H1 (cell line): ENCODE results near the gene CHTF18. TPM values are rescaled to one million over a fixed set of nuclear protein-coding genes. Genes with fewer than 3 reads are reported as not detected.

ENCODE experiments used
- CTCF ChIA-PET: fragments of 300-600 bp; sonication (Branson Sonifier 250); formaldehyde crosslinking; loops from one replicate; lab custom pipeline; 2021; ENCODE audit not compliant: partially characterized antibody; lab: Charles Lee
- POLR2A ChIA-PET: fragments of 300-600 bp; sonication (Branson Sonifier 250); formaldehyde crosslinking; loops from one replicate; lab custom pipeline; 2021; ENCODE audit warnings: inconsistent platforms; ENCODE audit not compliant: partially characterized antibody; lab: Charles Lee
- DNase-seq, 2 experiments: peaks; one replicate each; pipeline versions ENCODE4 v3.0.0 to v3.0.0-alpha.2; 2010 to 2022; ENCODE audit warnings: low spot score in 2 of 2, low read depth in 1 of 2, mixed read lengths in 1 of 2
- FAIRE-seq: peaks from 2 replicates; lab custom pipeline; 2011; peaks lifted over from hg19 to GRCh38; lab: Jason Lieb, UNC
- H2AFZ ChIP-seq: 2 replicates; pipeline ENCODE4 v1.8.1; 2012; ENCODE audit warnings: low read length, inconsistent platforms
- H2AK5ac ChIP-seq: 2 replicates; pipeline ENCODE4 v1.6.1; 2013; ENCODE audit warnings: low read depth, low read length
- H2BK120ac ChIP-seq: replicated peaks from 2 replicates; pipeline ENCODE3; 2013; ENCODE audit warnings: low read depth, low read length, inconsistent platforms
- H2BK12ac ChIP-seq: 2 replicates; pipeline ENCODE4 v1.6.1; 2013; ENCODE audit warnings: low read depth, low read length
- H2BK15ac ChIP-seq: 2 replicates; pipeline ENCODE4 v1.6.1; 2013; ENCODE audit warnings: low read length
- H2BK20ac ChIP-seq: 2 replicates; pipeline ENCODE4 v1.6.1; 2013; ENCODE audit warnings: low read length
- H2BK5ac ChIP-seq: 2 replicates; pipeline ENCODE4 v1.6.1; 2013; ENCODE audit warnings: low read depth, low read length
- H3K14ac ChIP-seq: 2 replicates; pipeline ENCODE4 v1.6.1; 2013; ENCODE audit warnings: inconsistent platforms; ENCODE audit not compliant: insufficient read length
- H3K18ac ChIP-seq: 2 replicates; pipeline ENCODE4 v1.6.1; 2013; ENCODE audit warnings: low read length; ENCODE audit errors: extremely low read depth
- H3K23ac ChIP-seq: 2 replicates; pipeline ENCODE4 v1.6.1; 2013; ENCODE audit warnings: inconsistent platforms; ENCODE audit not compliant: insufficient read length
- H3K23me2 ChIP-seq: 2 replicates; pipeline ENCODE4 v1.6.1; 2013; ENCODE audit warnings: low read depth, low read length
- H3K27ac ChIP-seq: 2 replicates; pipeline ENCODE4 v1.6.1; 2011; ENCODE audit warnings: low read depth, low read length, inconsistent platforms
- H3K27me3 ChIP-seq, 4 experiments: replicated peaks in 1 of 4; 1 replicate in 1 of 4; 2 replicates in 3 of 4; pipeline versions ENCODE4 v1.6.1 to v1.8.1; 2011 to 2013; ENCODE audit warnings: low read length in 3 of 4, mild to moderate bottlenecking in 3 of 4, inconsistent platforms in 2 of 4, mixed read lengths in 2 of 4, moderate library complexity in 1 of 4; ENCODE audit not compliant: control insufficient read depth in 3 of 4, insufficient read depth in 3 of 4; ENCODE audit errors: extremely low read depth in 1 of 4
- H3K36me3 ChIP-seq, 4 experiments: 2 replicates each; pipeline versions ENCODE4 v1.6.1 to v1.8.1; 2011 to 2013; ENCODE audit warnings: mild to moderate bottlenecking in 4 of 4, low read length in 3 of 4, moderate library complexity in 2 of 4, control low read depth in 1 of 4, inconsistent platforms in 1 of 4; ENCODE audit not compliant: insufficient read depth in 4 of 4, control insufficient read depth in 2 of 4
- H3K4ac ChIP-seq: replicated peaks from 2 replicates; pipeline ENCODE3; 2013; ENCODE audit warnings: low read length, low read depth, mixed read lengths, inconsistent platforms; ENCODE audit not compliant: insufficient read length
- H3K4me1 ChIP-seq, 4 experiments: replicated peaks in 1 of 4; 1 replicate in 1 of 4; 2 replicates in 3 of 4; pipeline versions ENCODE4 v1.6.1 to v1.8.1; 2011 to 2013; ENCODE audit warnings: low read length in 3 of 4, inconsistent platforms in 2 of 4, mixed read lengths in 1 of 4; ENCODE audit not compliant: insufficient read depth in 4 of 4, control insufficient read depth in 3 of 4
- H3K4me2 ChIP-seq, 2 experiments: 2 replicates each; pipeline versions ENCODE4 v1.6.1 to v1.8.1; 2011 to 2013; ENCODE audit warnings: low read depth in 2 of 2, low read length in 2 of 2, control low read depth in 1 of 2, inconsistent platforms in 1 of 2, mild to moderate bottlenecking in 1 of 2; ENCODE audit not compliant: insufficient read depth in 1 of 2
- H3K4me3 ChIP-seq, 4 experiments: fragments of 200-600, 300-600 bp in 1 of 4; sonication (generic), shearing (Covaris generic), sonication (Bioruptor Twin) in 1 of 4; 2 replicates each; pipeline versions ENCODE4 v1.5.1 to v1.8.1; 2011 to 2016; ENCODE audit warnings: low read length in 4 of 4, low read depth in 3 of 4, control low read depth in 2 of 4, inconsistent platforms in 2 of 4, mild to moderate bottlenecking in 2 of 4, mixed read lengths in 1 of 4, moderate library complexity in 1 of 4; ENCODE audit not compliant: insufficient read depth in 2 of 4; ENCODE audit errors: extremely low read depth in 1 of 4
- H3K56ac ChIP-seq: replicated peaks from 2 replicates; pipeline ENCODE3; 2013; ENCODE audit warnings: low read depth, mild to moderate bottlenecking, mixed read lengths, low read length, inconsistent platforms; ENCODE audit not compliant: insufficient read length
- H3K79me1 ChIP-seq: 2 replicates; pipeline ENCODE4 v1.6.1; 2013; ENCODE audit warnings: low read depth, low read length, control low read depth
- H3K79me2 ChIP-seq, 2 experiments: 2 replicates each; pipeline versions ENCODE4 v1.6.1 to v1.8.1; 2012 to 2013; ENCODE audit warnings: low read length in 2 of 2, mild to moderate bottlenecking in 2 of 2, inconsistent platforms in 1 of 2; ENCODE audit not compliant: insufficient read depth in 2 of 2, control insufficient read depth in 1 of 2
- H3K9ac ChIP-seq, 4 experiments: replicated peaks in 1 of 4; 1 replicate in 1 of 4; 2 replicates in 3 of 4; pipeline versions ENCODE4 v1.6.1 to v1.8.1; 2011 to 2013; ENCODE audit warnings: low read depth in 3 of 4, low read length in 3 of 4, control low read depth in 2 of 4, mild to moderate bottlenecking in 2 of 4, moderate library complexity in 2 of 4, inconsistent platforms in 1 of 4; ENCODE audit errors: extremely low read depth in 1 of 4
- H3K9me3 ChIP-seq, 2 experiments: 2 replicates each; pipeline versions ENCODE4 v1.6.1 to v1.8.1; 2012 to 2013; ENCODE audit warnings: mild to moderate bottlenecking in 2 of 2, moderate library complexity in 2 of 2, control low read depth in 1 of 2, inconsistent platforms in 1 of 2, low read depth in 1 of 2, low read length in 1 of 2, mixed read lengths in 1 of 2; ENCODE audit not compliant: insufficient read depth in 2 of 2
- H4K20me1 ChIP-seq, 2 experiments: replicated peaks in 1 of 2; 2 replicates each; pipeline versions ENCODE3 to v1.8.1; 2011 to 2013; ENCODE audit warnings: inconsistent platforms in 2 of 2, low read length in 2 of 2, mild to moderate bottlenecking in 1 of 2; ENCODE audit not compliant: insufficient read depth in 2 of 2, control insufficient read depth in 1 of 2
- H4K5ac ChIP-seq: 2 replicates; pipeline ENCODE4 v1.6.1; 2013; ENCODE audit warnings: low read length, low read depth, mixed read lengths, inconsistent platforms; ENCODE audit not compliant: insufficient read length
- H4K8ac ChIP-seq: 2 replicates; pipeline ENCODE4 v1.8.0; 2013; ENCODE audit warnings: mild to moderate bottlenecking, moderate library complexity, low read length, inconsistent platforms; ENCODE audit not compliant: insufficient read depth; ENCODE audit errors: extremely low read depth
- H4K91ac ChIP-seq: replicated peaks from 2 replicates; pipeline ENCODE3; 2013; ENCODE audit warnings: low read length, mixed read lengths, inconsistent platforms; ENCODE audit not compliant: insufficient read length
- CHD1 ChIP-seq: IDR thresholded peaks from 2 replicates; pipeline ENCODE4 v1.6.1; 2012; ENCODE audit warnings: low read depth, low read length, improper control_type of control experiment
- HDAC6 ChIP-seq: IDR thresholded peaks from one replicate; pipeline ENCODE4 v1.7.1; 2012; ENCODE audit warnings: low read depth, mild to moderate bottlenecking, inconsistent platforms, low read length, moderate library complexity
- POU5F1 ChIP-seq: IDR thresholded peaks from 2 replicates; pipeline ENCODE4 v1.6.1; 2011; ENCODE audit warnings: low read depth, mild to moderate bottlenecking, low read length, moderate library complexity
- RFX5 ChIP-seq: IDR thresholded peaks from 2 replicates; pipeline ENCODE4 v1.6.1; 2011; ENCODE audit warnings: low read depth, low read length, improper control_type of control experiment, borderline replicate concordance
- WGBS, 2 experiments: shearing (Covaris generic) in 1 of 2; methylation state at CpG; one replicate each; pipeline versions ENCODE4 v1.1.6 to v1.1.7; 2013 to 2015; ENCODE audit warnings: low lambda C conversion rate in 2 of 2, mixed read lengths in 2 of 2, inconsistent platforms in 1 of 2, low coverage in 1 of 2, missing lambda C conversion rate in 1 of 2; ENCODE audit not compliant: insufficient replicate concordance in 2 of 2, insufficient coverage in 1 of 2, insufficient read length in 1 of 2; ENCODE audit errors: extremely low coverage in 1 of 2, missing lambda C conversion rate in 1 of 2; 5-methylcytosine and 5-hydroxymethylcytosine counted together
- polyA plus RNA-seq, 7 experiments: library from polyadenylated mRNA; depleted of rRNA in 3 of 7; stranded (reverse) in 5 of 7; unstranded in 2 of 7; fragments of >200 nt in 5 of 7; fragments of 200-250 nt in 2 of 7; gene quantifications; 1 replicate in 5 of 7; 2 replicates in 1 of 7; 4 replicates in 1 of 7; pipeline versions ENCODE4 v1.2.1 to v1.2.3, GENCODE V29; 2011 to 2013; ENCODE audit warnings: missing spikeins in 2 of 7, mixed read lengths in 2 of 7
- total RNA-seq: library from RNA; stranded (reverse); fragmentation: NEBNext Ultra II Directional; extraction: Animal tissue kit (Norgen Biotek cat#: 25700); gene quantifications from 2 replicates; pipeline ENCODE4 v1.2.1, GENCODE V29; 2021

CHTF18 gene
- total and polyA plus RNA-seq, 2 of the 8 experiments (the other 6 are each of a cell fraction or from before 2014, with no cell fraction given): 75.3 to 104 TPM

- H3K79me2 ChIP-seq: no peaks in the 10 kb centered on the region; a peak in 1 of 4 replicates
- FAIRE-seq: no peak
- H3K56ac ChIP-seq: no peak overlapping the region
- H2AK5ac ChIP-seq: no peak overlapping the region
- H3K18ac ChIP-seq: no peak overlapping the region
- H3K4me1 ChIP-seq: peaks cover 0 to 7% (median under 1%) of the 10 kb centered on the region in 4 experiments; a peak in 3 of 7 replicates
- H4K20me1 ChIP-seq: peaks cover 5 to 24% of the 10 kb centered on the region in 2 experiments
- DNase-seq: no peak
- H2BK15ac ChIP-seq: no peak overlapping the region
- no peak overlapping the region for H2BK20ac ChIP-seq
- no peak overlapping the region for H4K8ac ChIP-seq
- ChIA-PET POLR2A (interaction anchor here (0.9 to 1.8 kb wide), 5 partner anchors 9 to 120 kb away, joined by 3 to 6 read pairs (median 5); partner anchors contain the start of genes ANTKMT and RHBDL1), CTCF (interaction anchor here (0.6 to 2.8 kb wide), 4 partner anchors 10 to 82 kb away, joined by 3 to 11 read pairs (median 3); no protein-coding TSS in a partner anchor)
- H2BK12ac ChIP-seq: no peak overlapping the region
- no peaks in the 10 kb centered on the region for H3K9me3 ChIP-seq
- no peak overlapping the region for H3K27ac ChIP-seq
- no peak overlapping the region for H3K4me3 ChIP-seq
- H3K27me3 ChIP-seq: no peaks in the 10 kb centered on the region; a peak in 2 of 7 replicates
- no peak overlapping the region for H3K14ac ChIP-seq
- WGBS, 2 experiments: 82% methylated on average over 12 of the region's 31 CpGs; no CpG with 5 or more reads in 1 of the 2 experiments
- TF ChIP-seq HDAC6 (no peak), CHD1 (no peak), RFX5 (no peak), POU5F1 (no peak)
- H2BK5ac ChIP-seq: no peak overlapping the region
- H2AFZ ChIP-seq: no peak overlapping the region
- no peaks in the 10 kb centered on the region for H3K23me2 ChIP-seq
- no peak overlapping the region for H2BK120ac ChIP-seq
- no peak overlapping the region for H3K4me2 ChIP-seq
- no peak overlapping the region for H3K9ac ChIP-seq
- peaks cover 5 to 57% (median 12%) of the 10 kb centered on the region in 4 experiments; a peak in 6 of 8 replicates for H3K36me3 ChIP-seq
- H3K4ac ChIP-seq: no peak overlapping the region
- no peak overlapping the region for H4K91ac ChIP-seq
- H4K5ac ChIP-seq: no peak overlapping the region
- no peak overlapping the region for H3K23ac ChIP-seq
- peaks cover 3% of the 10 kb centered on the region; the same call in 1 of the 2 replicates for H3K79me1 ChIP-seq
These were observed 6.5 kb downstream of the CHTF18 start for GRCh38 chr16:794853-795466.
